Fibroblast of skin of back (primary cell): ENCODE measurements around the gene SPRING1.

Source experiments
- DNase-seq: peaks from one replicate; pipeline ENCODE4 v3.0.0-alpha.2; 2013

Gene SPRING1

DNA sequence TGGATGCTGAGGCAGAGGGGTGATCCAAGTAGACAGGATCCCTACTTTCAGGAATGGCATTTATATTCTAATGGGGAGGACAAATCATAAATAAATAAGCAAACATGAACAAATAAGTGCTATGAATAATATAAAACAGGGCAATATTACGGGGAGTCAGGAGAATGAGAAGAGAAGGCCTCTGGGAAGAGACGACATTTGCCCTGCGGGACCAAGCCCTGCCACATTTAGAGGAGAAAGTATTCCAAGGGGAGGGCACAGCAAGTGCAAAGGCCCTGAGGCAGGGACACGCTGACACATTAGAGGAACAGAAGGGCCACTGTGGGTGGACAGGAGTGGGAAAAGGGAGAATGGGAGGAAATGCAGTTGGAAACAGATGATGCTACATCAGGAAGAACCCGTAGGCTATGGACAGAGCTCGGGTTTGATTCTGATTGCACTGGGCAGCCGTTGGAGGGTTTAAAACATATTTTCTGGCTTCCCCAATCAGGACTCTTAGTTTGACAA is 1.6 kb upstream of the SPRING1 start:
- DNase-seq: no peak

DNA sequence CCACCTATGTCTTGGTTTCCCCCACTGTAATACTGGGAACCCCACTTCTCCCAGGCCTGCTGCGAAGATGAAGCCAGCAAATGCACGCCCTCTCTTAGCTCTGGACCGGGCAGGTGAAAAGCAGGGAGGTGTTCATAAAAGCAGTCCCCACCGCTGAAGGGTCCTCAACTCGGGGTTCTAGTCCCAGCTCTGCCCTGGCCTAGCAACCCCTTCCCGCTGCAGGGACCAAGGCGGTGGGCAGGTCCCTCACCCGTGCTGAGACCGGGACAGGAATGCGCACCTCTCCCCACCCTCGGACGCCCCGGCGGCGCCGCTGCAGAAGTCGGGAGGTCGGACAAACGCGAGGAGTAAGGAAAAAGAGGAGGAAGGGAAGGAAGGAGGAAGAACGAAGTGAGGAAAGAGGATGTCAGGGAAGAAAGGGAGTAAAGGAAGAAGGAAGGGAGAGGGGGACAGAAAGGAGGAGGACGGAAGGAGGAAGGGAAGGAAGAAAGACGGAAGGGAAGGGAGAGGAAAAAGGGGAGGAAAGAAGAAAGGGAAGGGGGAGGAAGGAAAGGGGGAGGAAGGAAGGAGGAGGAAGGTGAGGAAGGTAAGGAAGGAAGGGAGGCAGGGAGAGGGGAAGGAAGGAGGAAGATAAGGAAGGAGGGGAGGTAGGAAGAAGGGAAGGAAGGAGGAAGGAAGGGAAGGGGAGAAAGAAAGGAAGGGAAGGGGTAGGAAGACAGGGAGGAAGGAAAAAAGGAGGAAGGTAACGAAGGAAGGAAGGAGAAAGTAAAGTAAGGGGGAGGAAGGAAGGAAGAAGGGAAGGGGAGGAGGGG is 701 bp downstream of the SPRING1 start:
- no peak for DNase-seq

- DNase-seq: no peak
Measured at GRCh38 chr12:116735951-116736599, 1.8 kb downstream of the SPRING1 start.

DNA sequence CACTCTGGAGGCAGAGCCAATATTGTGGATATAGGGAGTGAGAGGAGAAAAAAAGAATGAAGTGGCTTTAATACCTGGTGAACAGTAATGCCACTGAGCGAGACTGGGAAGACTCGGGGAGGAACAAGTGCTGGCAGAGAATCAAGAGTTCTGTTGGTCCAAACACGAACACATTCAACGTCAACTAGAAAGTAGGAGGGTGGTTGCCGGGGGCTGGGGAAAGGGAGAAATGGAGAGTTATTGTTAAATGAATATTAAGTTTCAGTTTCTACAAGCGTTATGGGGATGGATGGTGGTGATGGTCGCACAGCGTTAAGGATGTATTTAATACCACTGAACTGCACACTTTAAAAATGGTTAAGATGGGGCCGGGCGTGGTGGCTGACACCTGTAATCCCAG is 2.8 kb downstream of the SPRING1 start:
- no peak for DNase-seq

DNA sequence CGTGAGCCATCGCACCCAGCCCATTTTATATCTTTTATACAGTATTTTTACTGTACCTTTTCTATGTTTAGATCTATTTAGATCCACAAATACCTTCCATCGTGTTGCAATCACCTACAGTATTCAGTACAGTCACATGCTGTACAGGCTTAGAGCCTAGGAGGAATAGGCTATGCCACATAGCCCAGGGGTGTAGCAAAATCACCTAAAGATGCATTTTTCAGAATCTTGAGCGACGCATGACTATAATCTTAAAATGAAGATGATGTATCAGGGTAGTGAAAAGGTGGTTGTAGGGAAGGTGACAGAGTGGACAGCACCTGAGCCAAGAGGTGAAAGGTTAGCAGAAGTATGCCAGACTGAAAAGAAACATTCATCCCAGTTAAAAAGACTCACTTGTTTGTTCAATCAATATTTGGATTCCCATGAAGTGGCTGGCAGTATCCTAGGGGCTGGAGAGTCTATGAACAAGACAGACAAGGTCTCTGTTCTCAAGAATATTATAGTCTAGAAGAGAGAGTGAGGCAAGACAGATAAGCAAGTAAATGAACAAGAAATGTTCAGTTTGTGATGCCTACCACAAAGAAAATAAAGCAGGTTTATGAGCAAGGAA is 3.6 kb downstream of the SPRING1 start:
- DNase-seq: no peak

DNA sequence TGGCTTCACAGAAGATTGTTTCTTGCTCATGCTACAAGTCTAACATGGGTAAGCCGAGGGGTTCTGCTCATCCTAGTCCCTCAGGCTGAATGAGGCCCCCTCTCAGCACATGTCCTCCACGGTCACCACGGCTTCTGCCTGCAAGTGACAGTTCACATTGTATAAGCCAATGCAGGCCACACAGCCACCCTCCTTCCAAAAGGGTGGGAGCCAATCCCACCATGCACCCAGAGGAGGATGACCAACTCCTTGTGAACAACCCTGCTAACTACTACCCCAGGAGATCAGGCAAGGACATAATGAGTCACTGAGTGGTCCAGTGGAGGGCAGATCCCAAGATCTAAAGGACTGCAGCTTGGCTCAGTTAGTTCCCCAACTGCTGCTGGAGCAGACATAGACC is 6.1 kb downstream of the SPRING1 start:
- DNase-seq: no peak

DNA sequence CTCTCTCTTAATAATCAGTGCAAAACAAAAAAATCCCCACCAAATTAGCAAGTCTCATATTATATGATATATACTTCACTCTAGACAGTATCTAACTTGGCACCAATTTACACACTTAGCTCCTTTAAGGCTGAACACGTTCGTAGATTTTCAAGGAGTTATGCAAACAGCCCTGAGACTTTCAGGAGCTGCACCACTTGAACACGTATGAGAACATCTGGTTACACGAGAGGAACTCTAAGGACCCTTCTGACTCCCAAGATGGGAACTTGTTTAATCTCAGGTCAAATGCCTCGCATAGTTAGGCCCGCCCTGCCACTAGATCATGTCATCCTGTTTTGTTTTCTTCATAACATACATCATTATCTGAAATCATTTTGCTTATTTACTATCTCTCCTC is 10.0 kb downstream of the SPRING1 start:
- no peak for DNase-seq

GRCh38 chr12:116727261-116727660 is 10.6 kb downstream of the SPRING1 start:
- no peak for DNase-seq

- DNase-seq: no peak
Measured at GRCh38 chr12:116726694-116727093, 11.2 kb downstream of the SPRING1 start.

DNA sequence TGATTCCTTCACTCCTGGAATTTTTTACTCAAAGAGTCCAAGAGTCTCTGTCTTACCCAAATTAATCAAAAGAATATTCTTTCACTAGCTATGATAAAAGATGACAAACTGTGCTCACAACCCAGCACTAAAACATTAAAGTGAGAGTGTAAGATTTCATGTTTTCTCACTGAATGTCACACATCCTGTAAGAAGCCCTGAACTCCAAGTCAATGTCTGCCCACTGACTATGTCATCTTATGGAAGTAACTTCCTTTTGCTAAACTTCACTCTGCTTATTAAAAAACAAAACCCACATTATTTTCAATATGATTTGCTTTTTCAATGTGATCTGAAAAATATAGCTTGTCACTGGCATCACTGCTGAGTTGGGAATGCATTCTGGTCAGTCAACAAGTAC is 15.6 kb downstream of the SPRING1 start:
- no peak for DNase-seq

- DNase-seq: no peak
Measured at GRCh38 chr12:116719731-116720528, 17.9 kb downstream of the SPRING1 start.

- peak; percentile 30 for DNase-seq
Measured at GRCh38 chr12:116718655-116719454, 19.0 kb downstream of the SPRING1 start.

- no peak for DNase-seq
Measured at GRCh38 chr12:116717466-116718437, 20.1 kb downstream of the SPRING1 start.

- DNase-seq: peak; percentile 17
Measured at GRCh38 chr12:116714175-116714574, 23.7 kb downstream of the SPRING1 start.

DNA sequence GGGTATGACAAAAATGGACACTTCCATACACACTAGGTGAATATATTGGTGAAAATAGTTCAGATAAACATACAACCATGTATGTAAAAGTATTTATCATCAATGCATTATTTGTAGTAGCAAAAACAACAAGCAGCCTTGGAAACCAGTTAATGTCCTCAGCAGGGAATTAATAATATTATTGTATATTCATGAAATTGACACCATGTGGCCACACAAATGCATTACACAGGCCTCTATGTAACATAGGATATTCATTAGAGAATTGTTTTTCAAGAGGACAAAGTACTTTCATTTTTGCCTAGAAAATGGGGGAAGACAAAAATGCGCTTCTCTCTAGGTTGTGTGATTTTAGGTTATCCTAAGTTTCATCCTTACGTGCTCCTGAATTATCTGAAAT is 24.3 kb downstream of the SPRING1 start:
- DNase-seq: no peak

GRCh38 chr12:116712458-116713303 is 25.2 kb downstream of the SPRING1 start:
- DNase-seq: no peak

DNA sequence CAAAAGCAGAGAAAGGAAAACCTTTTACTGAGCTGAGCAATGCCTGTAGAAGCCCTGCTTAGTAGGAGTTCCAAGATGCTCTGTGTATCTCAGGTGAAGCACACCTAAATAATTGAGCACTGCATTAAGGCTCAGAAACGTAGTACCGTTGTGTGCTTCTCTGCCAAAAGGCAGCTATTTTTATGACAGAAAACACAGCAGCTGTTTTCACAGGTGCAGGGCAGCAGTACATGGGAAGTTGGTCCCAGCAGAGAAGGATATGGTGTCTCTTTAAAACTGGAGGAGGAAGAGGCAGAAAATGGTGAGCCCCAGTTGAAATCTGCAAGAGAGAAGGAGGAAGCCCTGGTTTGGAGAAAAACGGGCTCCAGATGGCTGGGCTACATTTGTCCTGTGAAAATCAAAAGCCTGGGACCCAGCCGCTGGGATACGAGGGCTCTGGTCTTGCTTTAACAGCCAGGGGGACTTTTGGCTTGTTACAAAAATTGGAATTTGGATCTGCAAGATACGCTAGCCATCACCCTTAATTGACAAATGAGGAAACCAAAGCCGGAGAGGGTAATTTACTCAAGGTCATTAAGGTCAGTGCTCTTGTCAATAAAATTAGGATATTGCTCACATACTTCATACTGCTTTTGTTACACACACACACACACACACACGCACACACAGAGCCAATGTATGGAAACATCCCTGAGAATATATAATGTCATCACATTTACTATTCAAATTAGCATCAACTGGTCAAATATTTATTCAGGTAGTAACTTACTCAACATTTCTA is 27.3 kb downstream of the SPRING1 start:
- DNase-seq: no peak

GRCh38 chr12:116709768-116710167 is 28.1 kb downstream of the SPRING1 start:
- no peak for DNase-seq
